Activated CD4-positive, CD25-positive, alpha-beta regulatory T cell (primary cell): ENCODE results near the gene EPN2.

Source experiments
- DNase-seq, 4 experiments: peaks; one replicate each; lab custom pipeline; 2025; lab: John Stamatoyannopoulos, UW

Gene EPN2

GRCh38 chr17:19381741-19382444 lies 144.7 kb downstream of the EPN2 start:
- DNase-seq, result no peak

- DNase-seq, result no peak
Observed at GRCh38 chr17:19382531-19383444, 145.6 kb downstream of the EPN2 start.

GRCh38 chr17:19383681-19384470 lies 146.7 kb downstream of the EPN2 start:
- no peak for DNase-seq

GRCh38 chr17:19384723-19385391 lies 147.7 kb downstream of the EPN2 start:
- no peak for DNase-seq

GRCh38 chr17:19385521-19385983 lies 148.4 kb downstream of the EPN2 start:
- no peak for DNase-seq
